NCI-H82 treated with DMSO at 0.1 percent for 48 hours (cell line): ENCODE measurements around the gene KIAA1614.

Source experiments
- DNase-seq: peaks from one replicate; lab custom pipeline; 2025; ENCODE audit not compliant: unreplicated experiment; lab: John Stamatoyannopoulos, UW

The KIAA1614 gene

GRCh38 chr1:180939073-180939710, 26.5 kb downstream of the KIAA1614 start:
- DNase-seq, result no peak

- DNase-seq, result no peak
Observed at GRCh38 chr1:180939711-180940103, 27.0 kb downstream of the KIAA1614 start.

DNA sequence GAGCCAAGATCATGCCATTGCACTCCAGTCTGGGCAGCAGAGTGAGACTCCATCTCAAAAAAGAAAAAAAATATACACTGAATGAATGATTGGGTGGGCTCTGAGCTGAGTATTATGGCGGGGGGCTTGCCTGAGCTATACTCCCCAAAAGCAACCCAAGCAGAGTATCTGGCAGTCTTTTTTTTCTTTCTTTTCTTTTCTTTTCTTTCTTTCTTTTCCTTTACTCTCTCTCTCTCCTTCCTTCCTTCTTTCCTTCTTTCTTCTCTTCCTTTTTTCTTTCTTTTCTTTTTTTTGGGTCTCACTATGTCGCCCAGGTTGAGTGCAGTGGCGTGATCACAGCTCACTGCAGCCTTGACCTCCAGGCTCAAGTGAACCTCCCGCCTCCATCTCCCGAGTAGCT, 27.7 kb downstream of the KIAA1614 start:
- no peak for DNase-seq

GRCh38 chr1:180941518-180942275, 29.0 kb downstream of the KIAA1614 start:
- no peak for DNase-seq

- DNase-seq, result no peak
Observed at GRCh38 chr1:180945151-180945550, 32.5 kb downstream of the KIAA1614 start.

DNA sequence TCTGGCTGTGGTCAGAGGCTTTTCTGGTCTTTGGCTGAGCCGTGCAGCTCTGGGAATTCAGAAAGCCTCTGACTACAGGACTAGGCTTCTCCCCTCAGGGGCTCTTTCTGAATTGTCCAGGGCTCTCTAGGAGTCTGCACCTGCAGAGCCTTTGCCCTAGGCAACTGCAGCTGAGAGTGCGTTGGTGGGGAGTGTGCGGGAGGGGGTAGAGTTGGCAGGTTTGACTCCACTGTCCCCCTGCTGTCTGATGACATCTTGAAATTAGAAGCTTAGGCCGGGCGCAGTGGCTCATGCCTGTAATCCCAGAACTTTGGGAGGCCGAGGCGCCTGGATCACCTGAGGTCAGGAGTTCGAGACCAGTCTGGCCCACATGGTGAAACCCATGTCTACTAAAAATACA, 32.9 kb downstream of the KIAA1614 start:
- no peak for DNase-seq

- DNase-seq, result no peak
Observed at GRCh38 chr1:180946056-180946455, 33.4 kb downstream of the KIAA1614 start.

DNA sequence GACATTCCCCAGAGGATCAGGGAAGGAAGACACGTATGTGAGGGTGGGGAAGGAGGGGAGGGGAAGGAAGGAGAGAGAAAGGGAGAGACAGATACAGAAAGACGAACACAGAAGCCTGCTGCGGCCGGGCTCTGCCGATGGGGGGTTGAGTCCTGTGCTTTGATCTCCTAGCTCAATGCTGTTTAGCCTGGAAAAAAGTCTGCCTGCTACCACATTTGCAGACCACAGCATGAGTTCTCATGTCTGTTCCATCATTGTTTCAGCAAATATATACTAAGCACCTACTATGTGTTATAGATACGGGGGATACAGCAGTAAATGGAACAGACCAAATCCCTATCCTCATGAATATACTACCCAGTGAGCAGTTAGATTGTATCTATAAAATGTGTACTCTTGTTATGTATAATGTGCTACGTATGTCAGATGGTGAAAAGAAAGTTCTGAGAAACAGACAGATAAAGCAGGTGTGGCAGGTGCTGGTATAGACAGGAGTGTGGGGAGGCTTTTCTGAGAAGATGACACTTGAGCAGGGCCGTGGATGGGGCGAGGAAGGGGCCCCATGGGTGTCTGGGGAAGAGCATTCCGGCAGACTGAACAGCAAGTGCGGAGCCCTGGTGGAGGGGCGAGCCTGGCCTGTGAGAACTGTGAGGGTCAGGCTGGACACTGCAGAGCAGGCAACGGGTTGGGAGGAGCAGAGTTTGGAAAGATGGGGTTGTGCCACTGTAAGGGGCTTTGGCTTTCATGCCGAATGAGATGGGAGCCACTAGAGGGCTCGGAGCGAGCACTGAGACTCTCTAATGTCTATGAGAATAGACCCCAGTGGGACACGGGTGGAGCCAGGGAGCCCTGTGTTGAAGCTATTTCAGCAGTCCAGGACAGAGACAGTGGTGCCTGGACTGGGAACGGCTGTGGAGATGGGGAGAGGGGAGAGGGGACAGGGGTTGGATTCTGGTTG, 34.1 kb downstream of the KIAA1614 start:
- DNase-seq, result no peak

GRCh38 chr1:180947499-180947885, 34.8 kb downstream of the KIAA1614 start:
- no peak for DNase-seq

DNA sequence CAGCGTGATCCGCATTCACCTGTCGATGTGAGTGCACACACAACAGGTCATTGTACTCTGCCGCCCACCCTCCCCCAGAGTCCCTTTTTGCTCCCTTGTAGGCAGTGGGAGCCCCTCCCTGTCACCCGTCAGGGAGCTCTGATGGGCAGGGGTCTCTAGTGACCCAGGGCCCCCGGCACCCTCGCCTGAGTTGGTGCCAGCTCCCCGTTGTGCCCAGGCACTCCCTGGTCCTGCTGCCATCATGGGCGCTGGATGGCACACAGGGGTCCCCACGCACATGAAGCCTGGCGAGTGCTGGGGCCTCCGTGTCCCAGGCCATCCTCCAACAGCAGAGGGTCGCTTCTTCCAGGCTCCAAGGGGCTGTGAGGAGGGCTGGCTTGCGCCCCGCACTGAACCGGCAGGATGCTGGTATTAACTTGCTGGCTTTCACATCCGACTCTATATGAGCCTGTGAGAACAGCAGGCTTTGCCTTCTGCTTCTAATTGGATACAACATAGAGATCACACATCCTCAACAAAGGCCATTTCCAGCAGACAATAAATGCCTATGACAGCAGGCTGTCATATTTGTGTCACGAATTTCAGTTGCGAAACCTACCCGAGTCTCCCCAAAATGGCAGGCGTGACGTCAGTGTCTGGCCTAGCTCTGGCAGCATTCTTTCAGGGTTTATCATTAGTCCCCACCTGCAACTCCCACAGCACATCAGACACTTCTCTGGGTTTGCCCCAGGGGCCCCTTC, 35.4 kb downstream of the KIAA1614 start:
- no peak for DNase-seq

GRCh38 chr1:180948641-180949615, 36.2 kb downstream of the KIAA1614 start:
- no peak for DNase-seq

GRCh38 chr1:180949616-180950000, 36.9 kb downstream of the KIAA1614 start:
- no peak for DNase-seq

- no peak for DNase-seq
Observed at GRCh38 chr1:180950321-180950720, 37.6 kb downstream of the KIAA1614 start.

- DNase-seq, result no peak
Observed at GRCh38 chr1:180951186-180951745, 38.6 kb downstream of the KIAA1614 start.

GRCh38 chr1:180951836-180952656, 39.3 kb downstream of the KIAA1614 start:
- no peak for DNase-seq

DNA sequence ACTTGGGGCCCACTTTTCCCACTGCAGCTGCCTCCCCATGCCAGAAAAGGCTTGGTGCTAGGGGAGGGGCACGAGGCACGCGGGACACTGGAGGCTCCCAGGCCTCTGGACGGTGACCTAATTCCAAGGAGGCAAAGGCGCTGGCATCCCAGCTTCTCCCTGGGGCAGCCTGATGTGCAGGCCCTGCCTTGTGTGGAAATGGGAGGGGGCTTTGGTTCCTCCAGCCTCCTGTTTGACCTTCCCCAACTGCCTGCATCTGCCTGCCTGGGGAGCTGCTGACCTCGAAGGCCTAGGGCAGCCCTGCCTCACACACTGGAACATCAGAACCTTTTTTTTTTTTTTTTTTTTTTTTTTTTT, 39.9 kb downstream of the KIAA1614 start:
- no peak for DNase-seq

DNA sequence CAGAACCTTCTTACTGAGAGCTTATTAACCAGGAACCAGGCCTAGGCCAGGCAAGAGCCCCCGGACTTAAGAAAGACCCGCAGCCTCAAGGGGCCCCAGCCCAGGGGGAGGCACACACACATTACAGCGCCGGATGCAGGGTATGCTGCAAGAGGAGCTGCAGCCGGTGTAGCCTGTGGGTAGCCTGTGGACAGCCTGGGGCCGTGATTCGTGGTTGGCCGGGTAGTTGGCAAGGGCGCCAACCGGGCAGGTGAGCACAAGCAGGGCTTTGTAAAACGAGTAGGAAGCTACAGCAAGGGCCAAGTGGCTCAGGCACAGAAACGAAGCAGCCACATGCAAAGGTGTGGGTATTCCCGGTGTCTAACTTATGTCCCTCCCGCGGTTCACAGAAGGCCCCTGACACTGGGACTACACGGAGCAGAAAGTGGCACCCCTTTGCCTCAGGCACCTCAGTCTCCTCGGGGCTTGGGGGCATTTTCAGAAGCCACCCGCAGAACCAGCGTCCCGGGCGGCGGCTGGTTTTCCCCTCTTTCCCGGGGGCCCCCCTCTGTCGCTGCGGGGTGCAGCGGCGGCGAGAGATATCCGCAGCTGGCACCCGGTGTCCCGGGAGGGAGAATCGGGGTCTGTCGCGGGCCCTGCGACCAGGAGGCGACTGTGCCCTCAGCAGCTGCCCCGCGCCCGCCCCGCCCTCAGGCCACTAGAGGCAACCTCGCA, 40.8 kb downstream of the KIAA1614 start:
- no peak for DNase-seq
